ENCODE results near the gene COL25A1.

- TF ChIP-seq CTCF (conservative IDR thresholded peaks at IDR 0.05; ENCODE audit: low read depth, low read length), result no peak
- no peak for TF ChIP-seq EZH2 (IDR thresholded peaks at IDR 0.05; ENCODE audit: borderline replicate concordance, low read depth, low read length, poor library complexity, severe bottlenecking)
These were observed 452.8 kb downstream of the COL25A1 start for GRCh38 chr4:108849611-108850168.
